ENCODE measurements around the gene USB1. TPM values are rescaled to one million over a fixed set of nuclear protein-coding genes. Genes with fewer than 3 reads are reported as not detected.

Gene USB1
- total and polyA plus RNA-seq, 4 donors: 8.9 to 40.7 (median 28.3) TPM

- H3K36me3 ChIP-seq (ENCODE audit: control insufficient read depth in 4 of 4, insufficient read depth in 3 of 4, low read depth in 1 of 4, low read length in 3 of 4): peaks cover 0 to 7% (median 5%) of the 10 kb centered on the region in 4 donors
- H3K27ac ChIP-seq (ENCODE audit: low read depth in 1 of 2, low read length in 2 of 2): no peak overlapping the region
- H3K9me3 ChIP-seq (ENCODE audit: control insufficient read depth in 4 of 4, low read length in 3 of 4): no peaks in the 10 kb centered on the region
- 52% methylated on average over 8 of the region's 8 CpGs for WGBS
- no peak for TF ChIP-seq TAF1 (conservative IDR thresholded peaks at IDR 0.05)
- no peak for TF ChIP-seq YY1 (IDR thresholded peaks at IDR 0.05)
- peak; percentile 29 for TF ChIP-seq FOXA1 (IDR thresholded peaks at IDR 0.05)
- no peak for TF ChIP-seq EGR1 (IDR thresholded peaks at IDR 0.05; ENCODE audit: low read depth in 2 of 2)
- TF ChIP-seq MAX (IDR thresholded peaks at IDR 0.05): no peak
- no peak for TF ChIP-seq RXRA (IDR thresholded peaks at IDR 0.05)
- TF ChIP-seq NR2F2 (IDR thresholded peaks at IDR 0.05): peak; percentile 57
- no peak for TF ChIP-seq GABPA (IDR thresholded peaks at IDR 0.05 in 1 of 2, conservative IDR thresholded peaks at IDR 0.05 in 1 of 2)
- TF ChIP-seq, protein P1, sequence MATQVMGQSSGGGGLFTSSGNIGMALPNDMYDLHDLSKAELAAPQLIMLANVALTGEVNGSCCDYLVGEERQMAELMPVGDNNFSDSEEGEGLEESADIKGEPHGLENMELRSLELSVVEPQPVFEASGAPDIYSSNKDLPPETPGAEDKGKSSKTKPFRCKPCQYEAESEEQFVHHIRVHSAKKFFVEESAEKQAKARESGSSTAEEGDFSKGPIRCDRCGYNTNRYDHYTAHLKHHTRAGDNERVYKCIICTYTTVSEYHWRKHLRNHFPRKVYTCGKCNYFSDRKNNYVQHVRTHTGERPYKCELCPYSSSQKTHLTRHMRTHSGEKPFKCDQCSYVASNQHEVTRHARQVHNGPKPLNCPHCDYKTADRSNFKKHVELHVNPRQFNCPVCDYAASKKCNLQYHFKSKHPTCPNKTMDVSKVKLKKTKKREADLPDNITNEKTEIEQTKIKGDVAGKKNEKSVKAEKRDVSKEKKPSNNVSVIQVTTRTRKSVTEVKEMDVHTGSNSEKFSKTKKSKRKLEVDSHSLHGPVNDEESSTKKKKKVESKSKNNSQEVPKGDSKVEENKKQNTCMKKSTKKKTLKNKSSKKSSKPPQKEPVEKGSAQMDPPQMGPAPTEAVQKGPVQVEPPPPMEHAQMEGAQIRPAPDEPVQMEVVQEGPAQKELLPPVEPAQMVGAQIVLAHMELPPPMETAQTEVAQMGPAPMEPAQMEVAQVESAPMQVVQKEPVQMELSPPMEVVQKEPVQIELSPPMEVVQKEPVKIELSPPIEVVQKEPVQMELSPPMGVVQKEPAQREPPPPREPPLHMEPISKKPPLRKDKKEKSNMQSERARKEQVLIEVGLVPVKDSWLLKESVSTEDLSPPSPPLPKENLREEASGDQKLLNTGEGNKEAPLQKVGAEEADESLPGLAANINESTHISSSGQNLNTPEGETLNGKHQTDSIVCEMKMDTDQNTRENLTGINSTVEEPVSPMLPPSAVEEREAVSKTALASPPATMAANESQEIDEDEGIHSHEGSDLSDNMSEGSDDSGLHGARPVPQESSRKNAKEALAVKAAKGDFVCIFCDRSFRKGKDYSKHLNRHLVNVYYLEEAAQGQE (IDR thresholded peaks at IDR 0.05): no peak
- TF ChIP-seq FOXA2 (IDR thresholded peaks at IDR 0.05): no peak
- TF ChIP-seq JUND (IDR thresholded peaks at IDR 0.05): no peak
- TF ChIP-seq RAD21 (IDR thresholded peaks at IDR 0.05): peak; percentile 91
- no peak for TF ChIP-seq ZBTB33 (IDR thresholded peaks at IDR 0.05)
- TF ChIP-seq, protein P2, sequence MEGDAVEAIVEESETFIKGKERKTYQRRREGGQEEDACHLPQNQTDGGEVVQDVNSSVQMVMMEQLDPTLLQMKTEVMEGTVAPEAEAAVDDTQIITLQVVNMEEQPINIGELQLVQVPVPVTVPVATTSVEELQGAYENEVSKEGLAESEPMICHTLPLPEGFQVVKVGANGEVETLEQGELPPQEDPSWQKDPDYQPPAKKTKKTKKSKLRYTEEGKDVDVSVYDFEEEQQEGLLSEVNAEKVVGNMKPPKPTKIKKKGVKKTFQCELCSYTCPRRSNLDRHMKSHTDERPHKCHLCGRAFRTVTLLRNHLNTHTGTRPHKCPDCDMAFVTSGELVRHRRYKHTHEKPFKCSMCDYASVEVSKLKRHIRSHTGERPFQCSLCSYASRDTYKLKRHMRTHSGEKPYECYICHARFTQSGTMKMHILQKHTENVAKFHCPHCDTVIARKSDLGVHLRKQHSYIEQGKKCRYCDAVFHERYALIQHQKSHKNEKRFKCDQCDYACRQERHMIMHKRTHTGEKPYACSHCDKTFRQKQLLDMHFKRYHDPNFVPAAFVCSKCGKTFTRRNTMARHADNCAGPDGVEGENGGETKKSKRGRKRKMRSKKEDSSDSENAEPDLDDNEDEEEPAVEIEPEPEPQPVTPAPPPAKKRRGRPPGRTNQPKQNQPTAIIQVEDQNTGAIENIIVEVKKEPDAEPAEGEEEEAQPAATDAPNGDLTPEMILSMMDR (IDR thresholded peaks at IDR 0.05; ENCODE audit: low read depth, low read length, missing input control): peak; percentile 85
- TF ChIP-seq HNF4G (IDR thresholded peaks at IDR 0.05): no peak
- TF ChIP-seq HNF4A (conservative IDR thresholded peaks at IDR 0.05): no peak
- TF ChIP-seq ATF3 (IDR thresholded peaks at IDR 0.05): no peak
- TF ChIP-seq SP1 (IDR thresholded peaks at IDR 0.05): no peak
- H3K4me1 ChIP-seq (ENCODE audit: control insufficient read depth in 4 of 4, insufficient read depth in 4 of 4, low read length in 3 of 4): peaks cover 3 to 33% (median 26%) of the 10 kb centered on the region in 4 donors
- DNase-seq (ENCODE audit: low spot score): peak; percentile 75
- H3K4me3 ChIP-seq (ENCODE audit: low read depth in 1 of 3, low read length in 3 of 3): no peak overlapping the region
- no peak overlapping the region for H3K9ac ChIP-seq (ENCODE audit: low read depth in 1 of 2, low read length in 2 of 2)
- H3K27me3 ChIP-seq (ENCODE audit: control insufficient read depth in 4 of 4, insufficient read depth in 4 of 4, low read length in 3 of 4): no peaks in the 10 kb centered on the region
Measured at GRCh38 chr16:58020628-58021521, 19.7 kb downstream of the USB1 start.

All from liver (tissue), 9 donors.